ENCODE measurements around the gene SPRR1A.

GRCh38 chr1:153032677-153033308 lies 48.9 kb downstream of the SPRR1A start:
- TF ChIP-seq CTCF (IDR thresholded peaks at IDR 0.05): peak; percentile 12
- TF ChIP-seq EZH2 (IDR thresholded peaks at IDR 0.05): no peak

Measured in neural progenitor cell (in vitro differentiated cells).